Hematopoietic multipotent progenitor cell treated with erythropoietin and hydrocortisone succinate and interleukin-3 and kit ligand, for 6 days (in vitro differentiated cells): ENCODE measurements around the gene ZNF134.

Experiments
- DNase-seq: peaks from one replicate; pipeline ENCODE4 v3.0.0-alpha.2; 2015

The ZNF134 gene

DNA sequence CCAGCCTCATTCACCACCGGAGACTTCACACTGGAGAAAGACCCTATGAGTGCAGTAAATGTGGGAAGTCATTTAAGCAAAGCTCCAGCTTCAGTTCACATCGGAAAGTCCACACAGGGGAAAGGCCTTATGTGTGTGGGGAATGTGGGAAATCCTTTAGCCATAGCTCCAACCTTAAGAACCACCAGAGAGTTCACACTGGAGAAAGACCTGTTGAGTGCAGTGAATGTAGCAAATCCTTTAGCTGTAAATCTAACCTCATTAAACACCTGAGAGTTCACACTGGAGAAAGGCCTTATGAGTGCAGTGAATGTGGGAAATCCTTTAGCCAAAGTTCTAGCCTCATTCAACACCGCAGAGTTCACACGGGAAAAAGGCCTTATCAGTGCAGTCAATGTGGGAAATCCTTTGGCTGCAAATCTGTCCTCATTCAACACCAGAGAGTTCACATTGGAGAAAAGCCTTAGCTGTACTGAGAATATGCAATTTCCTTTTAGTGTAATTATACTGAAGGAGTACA, 27.7 kb downstream of the ZNF134 start:
- no peak for DNase-seq

DNA sequence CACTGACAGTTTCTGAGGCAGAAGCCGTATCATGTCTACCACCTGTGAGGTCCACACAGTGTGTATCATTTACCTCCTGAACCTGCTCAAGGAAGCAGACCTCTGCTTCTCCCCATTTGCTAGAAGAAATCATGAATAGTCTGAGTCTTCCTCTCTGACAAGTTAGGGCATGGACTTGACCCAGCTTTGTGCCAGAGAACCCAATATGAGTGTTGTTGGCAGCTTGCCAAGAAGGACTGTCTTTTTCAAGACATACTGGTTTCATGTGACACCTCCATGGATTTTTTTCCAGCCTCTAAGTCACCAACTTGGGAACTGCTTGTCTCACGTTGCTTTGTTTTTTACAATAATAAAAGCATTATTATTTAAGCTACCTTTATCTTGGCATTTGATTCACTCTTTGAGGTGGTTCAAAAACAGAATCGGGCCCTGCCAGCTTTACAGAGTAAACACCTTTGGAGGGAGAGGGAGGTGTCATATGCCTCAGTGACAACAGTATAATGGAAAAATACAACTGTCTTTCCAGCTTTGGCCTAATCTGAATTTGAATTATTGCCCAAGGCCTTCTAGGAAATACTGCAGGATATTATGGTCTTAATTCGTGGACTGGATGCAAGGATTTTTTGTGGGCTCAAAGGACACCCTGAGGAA, 28.5 kb downstream of the ZNF134 start:
- DNase-seq: peak; percentile 17

DNA sequence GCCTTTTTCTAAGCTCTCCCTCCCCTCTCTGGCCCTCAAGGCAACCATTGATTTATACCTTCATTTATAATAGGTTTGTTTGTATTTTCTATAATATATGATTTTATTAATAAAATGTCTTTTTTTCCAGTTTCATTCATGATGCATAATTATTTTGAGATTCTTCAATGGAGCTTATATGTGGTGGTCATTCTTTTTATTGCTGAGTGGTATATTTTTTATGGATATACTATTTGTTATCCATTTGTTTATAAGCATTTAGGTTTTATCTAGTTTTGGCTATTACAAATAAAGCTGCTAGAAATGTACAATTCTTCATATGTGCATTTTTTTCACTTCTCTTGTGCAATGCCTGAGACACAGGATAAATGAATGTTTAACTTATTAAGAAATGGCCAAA, 29.7 kb downstream of the ZNF134 start:
- no peak for DNase-seq

DNA sequence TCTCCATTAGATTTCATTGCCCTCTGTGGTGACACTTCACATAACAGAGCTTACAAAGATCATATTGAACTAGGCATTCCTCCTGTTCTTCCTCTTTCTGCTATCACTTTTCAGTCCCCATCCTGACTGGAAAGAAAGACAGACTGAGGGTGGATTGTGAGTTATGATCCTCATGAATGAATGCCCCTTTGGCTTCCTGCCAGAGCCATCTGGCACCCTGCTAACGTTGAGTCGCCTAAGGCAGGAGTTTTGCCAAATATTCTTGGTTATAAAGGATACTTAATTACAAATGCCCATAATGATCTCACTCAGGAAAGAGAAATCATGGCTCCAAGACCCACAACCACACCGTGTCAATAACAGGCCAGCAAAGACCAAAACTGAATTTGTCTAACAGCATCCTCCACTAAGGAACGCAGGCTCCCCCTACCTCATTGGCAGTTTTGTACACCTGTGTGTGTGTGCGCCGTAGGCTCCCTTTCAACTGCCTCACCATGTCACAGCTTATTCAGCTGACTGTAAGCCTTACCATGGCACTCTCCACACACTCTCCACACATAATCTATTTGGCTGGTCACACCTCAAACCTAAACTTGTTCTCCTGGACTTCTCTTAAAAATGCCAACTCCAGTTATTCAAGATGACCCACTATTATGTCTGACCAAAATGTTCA, 34.4 kb downstream of the ZNF134 start:
- no peak for DNase-seq

DNA sequence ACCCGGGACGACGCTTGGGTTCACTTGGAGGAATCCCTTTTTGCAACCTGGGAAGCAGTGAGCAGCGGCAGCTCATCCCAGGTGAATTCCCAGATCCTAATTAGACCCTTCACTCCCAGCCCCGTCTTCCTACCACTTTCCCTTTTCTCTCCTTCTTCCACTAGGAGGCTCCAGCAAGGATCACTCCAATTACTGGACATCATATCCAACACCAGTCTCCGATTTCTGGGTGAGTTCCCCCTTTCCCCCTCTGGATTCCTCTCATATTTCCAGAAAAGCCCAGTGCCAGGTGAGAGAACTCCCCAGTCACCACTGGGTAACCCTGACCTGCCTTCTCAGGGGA, 37.6 kb downstream of the ZNF134 start:
- no peak for DNase-seq

DNA sequence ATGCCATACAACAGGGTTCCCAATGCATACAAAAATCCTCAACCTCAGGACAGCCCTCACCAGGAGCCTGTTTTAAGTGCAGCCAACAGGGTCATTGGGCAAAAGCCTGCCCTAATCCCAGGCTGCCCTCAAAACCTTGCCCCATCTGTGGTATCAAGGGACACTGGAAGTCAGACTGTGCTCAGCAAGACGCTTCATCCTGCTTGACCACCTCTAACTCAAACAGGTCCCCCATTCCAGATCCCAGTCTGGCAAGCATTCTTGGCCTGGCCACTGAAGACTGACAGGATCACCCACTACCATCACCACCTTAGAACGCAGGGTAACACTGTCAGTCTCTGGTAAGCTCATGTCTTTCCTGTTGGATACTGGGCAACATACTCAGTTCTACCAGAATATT, 39.6 kb downstream of the ZNF134 start:
- no peak for DNase-seq

DNA sequence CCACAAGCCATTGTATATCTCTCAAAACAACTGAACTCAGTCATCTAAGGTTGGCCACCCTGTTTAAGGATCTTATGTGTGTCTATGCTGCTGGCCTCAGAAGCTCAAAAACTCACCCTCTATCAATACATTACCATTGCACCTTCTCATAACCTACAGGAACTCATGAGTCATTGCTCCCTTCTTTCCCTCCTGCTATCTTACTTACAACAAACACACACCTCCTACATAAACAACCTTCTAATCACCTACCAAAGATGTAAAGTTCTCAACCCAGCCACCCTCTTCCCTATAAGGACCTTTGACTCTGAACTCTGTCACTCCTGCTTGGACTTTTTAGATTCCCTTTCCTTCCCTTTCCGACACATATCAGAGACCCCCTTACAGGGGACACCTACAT, 41.4 kb downstream of the ZNF134 start:
- DNase-seq: no peak

DNA sequence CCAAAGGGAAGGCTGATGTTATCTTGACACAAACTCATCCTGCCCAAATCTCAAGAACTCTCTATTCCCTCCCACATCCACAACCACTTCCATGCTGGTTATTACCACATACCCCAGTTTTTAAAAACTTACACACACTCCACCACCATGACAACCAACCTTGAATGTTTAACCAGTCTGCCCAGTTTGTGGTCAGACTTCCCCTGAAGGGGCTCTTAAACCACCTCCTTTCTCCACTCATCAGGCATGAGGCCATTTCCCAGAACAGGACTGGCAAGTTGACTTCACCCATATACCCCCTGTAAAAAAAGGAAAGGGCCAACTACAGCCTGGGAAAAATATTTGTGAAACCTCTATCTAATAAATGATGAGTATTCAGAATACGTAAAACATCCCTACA, 42.3 kb downstream of the ZNF134 start:
- DNase-seq: no peak

DNA sequence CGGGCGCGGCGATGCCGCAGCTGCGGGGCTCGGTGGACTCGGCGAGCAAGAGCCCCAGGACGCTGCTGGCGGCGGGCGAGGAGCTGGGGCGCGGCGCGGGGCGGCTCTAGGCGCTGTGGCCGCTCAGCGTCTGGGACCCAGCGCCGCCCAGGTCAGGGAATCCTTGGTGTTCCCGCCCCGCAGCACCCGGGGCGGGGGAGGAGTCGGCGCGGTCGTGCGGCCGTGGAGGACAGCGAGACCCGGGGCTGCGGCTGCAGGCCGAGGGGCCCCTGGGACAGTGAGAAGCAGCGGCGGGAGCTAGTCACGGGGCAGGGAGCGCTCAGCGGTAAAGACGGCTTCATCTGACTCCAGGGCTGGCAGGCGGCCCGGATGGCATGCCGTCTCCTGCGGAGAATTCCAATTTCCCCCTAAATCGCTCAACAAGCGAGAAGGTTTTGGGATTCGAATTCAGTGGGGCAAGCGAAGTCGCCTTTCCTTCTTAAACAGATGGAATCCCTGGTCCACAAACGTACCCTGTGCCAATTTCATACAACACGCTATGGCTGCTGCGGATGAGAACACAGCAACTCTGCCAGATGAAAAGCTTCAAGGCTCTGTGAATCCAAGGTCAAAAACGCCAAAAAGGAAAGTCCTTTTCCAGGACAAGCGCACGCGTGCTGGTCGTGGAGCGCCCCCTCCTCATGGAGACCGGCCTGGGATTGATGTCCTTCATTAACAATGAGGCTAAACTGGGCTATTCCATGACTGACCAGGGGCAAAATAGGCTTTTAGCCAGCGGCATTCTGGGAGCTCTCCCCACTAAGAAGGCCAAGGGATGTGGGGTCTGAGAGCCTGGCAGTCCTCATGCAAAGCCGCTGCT, 50.5 kb downstream of the ZNF134 start:
- DNase-seq: peak; percentile 57

DNA sequence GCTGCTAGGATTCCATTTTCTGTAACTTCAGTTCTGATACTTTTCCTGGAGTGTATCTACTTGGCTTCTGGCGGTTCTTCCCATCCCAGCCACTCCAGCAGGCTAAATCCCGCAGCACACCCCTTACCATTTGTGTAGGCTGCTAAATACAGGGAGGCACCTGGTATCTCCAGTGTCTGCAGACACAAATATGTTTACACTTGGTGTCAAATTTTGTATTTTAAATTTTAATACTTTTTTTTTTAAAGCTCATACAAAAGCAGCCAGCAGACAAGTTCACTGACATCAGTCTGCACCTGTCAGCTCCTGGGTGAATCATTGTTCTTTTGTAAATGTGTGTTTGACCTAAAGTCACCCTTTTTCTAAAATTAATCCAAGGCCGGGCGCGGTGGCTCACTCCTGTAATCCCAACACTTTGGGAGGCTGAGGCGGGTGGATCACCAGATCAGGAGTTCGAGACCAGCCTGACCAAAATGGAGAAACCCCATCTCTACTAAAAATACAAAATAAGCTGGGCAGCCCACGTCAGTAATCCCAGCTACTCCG, 51.3 kb downstream of the ZNF134 start:
- DNase-seq: no peak

DNA sequence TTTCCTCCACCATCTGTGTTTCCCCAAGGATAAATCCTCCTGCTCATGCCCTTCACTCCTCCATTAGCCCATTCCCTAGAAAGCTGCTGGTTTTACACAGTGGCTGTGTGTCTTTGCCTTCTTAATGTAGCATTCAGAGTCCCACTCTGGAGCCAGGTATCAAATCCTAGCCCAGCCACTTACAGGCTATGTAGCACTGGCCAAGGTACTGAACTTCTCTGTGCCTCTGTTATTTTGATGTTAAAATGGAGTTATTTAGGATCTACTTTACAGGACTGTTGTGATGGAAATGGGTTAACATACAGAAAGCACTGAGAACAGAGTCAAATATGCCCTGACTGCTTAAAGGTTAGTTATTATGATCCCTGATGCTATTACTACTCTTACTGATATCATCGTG, 53.2 kb downstream of the ZNF134 start:
- no peak for DNase-seq

DNA sequence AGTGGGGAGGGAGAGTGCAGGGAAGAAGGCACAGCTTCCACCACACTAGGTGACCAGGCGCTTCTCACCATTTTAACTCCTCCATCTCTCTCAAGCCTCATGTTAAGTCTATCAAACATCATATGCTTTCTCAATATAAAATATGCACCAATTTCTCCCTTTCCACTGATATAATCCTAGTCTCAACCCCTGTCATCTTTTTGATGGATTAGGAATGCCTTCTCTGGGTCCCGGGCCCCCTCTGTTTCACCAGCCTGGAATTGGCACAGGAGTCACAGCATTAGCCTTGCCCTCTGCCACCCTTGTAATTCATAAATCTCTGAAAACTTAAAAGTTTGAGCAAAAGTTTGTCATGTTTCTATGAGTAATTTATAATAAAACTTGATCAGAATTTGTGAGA, 54.6 kb downstream of the ZNF134 start, which contains the start of gene ZSCAN4:
Gene ZSCAN4, plus strand, starts transcription at position 301 of the 400 bp plus-strand sequence. CDS start 7,211 bp downstream, outside the sequence.
- DNase-seq: no peak

DNA sequence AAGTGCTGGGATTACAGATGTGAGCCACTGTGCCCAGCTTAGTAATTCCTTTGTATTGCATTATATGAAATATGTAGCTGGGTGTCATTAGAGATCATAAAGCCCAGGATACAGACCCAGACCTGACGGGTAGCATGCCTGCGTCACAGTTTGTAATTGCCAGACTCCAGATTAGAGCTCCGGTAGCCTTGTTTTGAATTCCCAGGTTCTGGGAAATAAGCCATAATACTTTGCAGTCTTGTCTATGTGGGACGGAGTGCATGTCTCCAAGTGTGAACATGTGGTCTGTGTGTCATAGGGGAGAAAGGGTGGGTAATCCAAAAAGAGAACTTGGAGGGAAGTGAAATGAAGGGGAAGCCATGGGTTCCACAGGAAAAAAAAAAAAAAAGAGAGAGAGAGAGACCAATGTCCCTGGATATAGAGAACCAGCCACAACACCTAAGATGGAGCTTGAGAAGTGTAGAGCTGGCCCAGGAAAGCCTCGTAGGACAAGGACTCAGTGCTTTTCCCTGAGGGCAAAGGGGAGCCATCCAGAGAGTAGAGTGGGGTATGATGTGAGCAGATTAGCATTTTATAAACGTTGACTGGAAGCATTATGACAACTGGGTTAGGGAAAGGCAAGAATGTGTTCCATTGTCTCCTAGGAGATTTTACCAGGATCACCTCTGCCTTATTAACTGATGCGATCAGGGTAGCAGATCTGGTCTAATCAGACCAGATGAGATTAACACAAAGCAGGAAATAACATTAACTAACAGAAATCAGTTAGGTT, 57.3 kb downstream of the ZNF134 start:
- DNase-seq: no peak

DNA sequence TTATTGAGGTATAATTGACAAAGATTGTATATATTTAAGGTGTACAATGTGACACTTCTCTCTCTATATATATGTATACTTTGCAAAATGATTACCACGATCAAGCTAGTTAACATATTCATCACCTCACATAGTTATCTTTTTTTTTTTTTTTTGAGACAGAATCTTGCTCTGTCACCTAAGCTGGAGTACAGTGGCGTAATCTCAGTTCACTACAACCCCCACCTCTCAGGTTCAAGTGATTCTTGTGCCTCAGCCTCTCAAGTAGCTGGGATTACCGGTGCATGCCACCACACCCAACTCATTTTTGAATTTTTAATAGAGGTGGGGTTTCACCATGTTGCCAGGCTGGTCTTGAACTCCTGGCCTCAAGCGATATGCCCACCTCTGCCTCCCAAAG, 58.4 kb downstream of the ZNF134 start:
- no peak for DNase-seq
